Astrocyte (in vitro differentiated cells and primary cell): Measurements from ENCODE around the gene RGS9. TPM values are rescaled to one million over a fixed set of nuclear protein-coding genes. Genes with fewer than 3 reads are reported as not detected.

Source experiments
- DNase-seq: peaks from one replicate; pipeline ENCODE4 v3.0.0-alpha.2; 2010; ENCODE audit warnings: low read depth
- FAIRE-seq: peaks from 2 replicates; lab custom pipeline; 2011; peaks lifted over from hg19 to GRCh38; lab: Jason Lieb, UNC
- H2AFZ ChIP-seq: 2 replicates; pipeline ENCODE4 v1.6.0; 2012; ENCODE audit warnings: low read depth, low read length, inconsistent platforms
- H3K27ac ChIP-seq: 2 replicates; pipeline ENCODE4 v1.5.1; 2011; ENCODE audit warnings: low read depth, low read length, inconsistent platforms
- H3K27me3 ChIP-seq: 2 replicates; pipeline ENCODE4 v1.6.0; 2011; ENCODE audit warnings: low read length, inconsistent platforms; ENCODE audit not compliant: insufficient read depth
- H3K36me3 ChIP-seq: 2 replicates; pipeline ENCODE4 v1.5.1; 2011; ENCODE audit warnings: low read length, inconsistent platforms; ENCODE audit not compliant: insufficient read depth
- H3K4me1 ChIP-seq: 2 replicates; pipeline ENCODE4 v1.5.1; 2011; ENCODE audit warnings: low read length, inconsistent platforms; ENCODE audit not compliant: insufficient read depth
- H3K4me2 ChIP-seq: 2 replicates; pipeline ENCODE4 v1.6.0; 2012; ENCODE audit warnings: low read length, inconsistent platforms
- H3K4me3 ChIP-seq: 2 replicates; pipeline ENCODE4 v1.5.1; 2011; ENCODE audit warnings: low read depth, mild to moderate bottlenecking, low read length, inconsistent platforms; ENCODE audit not compliant: insufficient read depth
- H3K79me2 ChIP-seq: 2 replicates; pipeline ENCODE4 v1.6.0; 2012; ENCODE audit warnings: mild to moderate bottlenecking, low read length, inconsistent platforms; ENCODE audit not compliant: insufficient read depth
- H3K9ac ChIP-seq: 2 replicates; pipeline ENCODE4 v1.6.0; 2012; ENCODE audit warnings: mild to moderate bottlenecking, low read length, inconsistent platforms
- H3K9me3 ChIP-seq: 2 replicates; pipeline ENCODE4 v1.5.1; 2012; ENCODE audit warnings: low read depth, mild to moderate bottlenecking, low read length, inconsistent platforms; ENCODE audit not compliant: insufficient read depth
- H4K20me1 ChIP-seq: 2 replicates; pipeline ENCODE4 v1.6.0; 2012; ENCODE audit warnings: low read length, inconsistent platforms; ENCODE audit not compliant: insufficient read depth
- H3K27ac Mint-ChIP-seq: one replicate; pipeline ENCODE4 v1.8.0; 2021; ENCODE audit warnings: mild to moderate bottlenecking, mixed read lengths; ENCODE audit not compliant: unreplicated experiment
- H3K27me3 Mint-ChIP-seq: one replicate; pipeline ENCODE4 v1.8.0; 2021; ENCODE audit warnings: low read depth, mixed read lengths; ENCODE audit not compliant: unreplicated experiment
- H3K36me3 Mint-ChIP-seq: one replicate; pipeline ENCODE4 v1.8.0; 2021; ENCODE audit warnings: low read depth, mixed read lengths; ENCODE audit not compliant: unreplicated experiment
- H3K4me1 Mint-ChIP-seq: one replicate; pipeline ENCODE4 v1.8.0; 2021; ENCODE audit warnings: low read depth, mixed read lengths; ENCODE audit not compliant: unreplicated experiment
- H3K4me3 Mint-ChIP-seq: one replicate; pipeline ENCODE4 v1.8.0; 2021; ENCODE audit warnings: mild to moderate bottlenecking, moderate library complexity, mixed read lengths; ENCODE audit not compliant: unreplicated experiment
- H3K9me3 Mint-ChIP-seq: one replicate; pipeline ENCODE4 v1.8.0; 2021; ENCODE audit warnings: mild to moderate bottlenecking, mixed read lengths; ENCODE audit not compliant: unreplicated experiment
- CTCF ChIP-seq: IDR thresholded peaks from 2 replicates; pipeline ENCODE4 v1.5.1; 2011; ENCODE audit warnings: low read depth, mild to moderate bottlenecking, inconsistent platforms, low read length, moderate library complexity; ENCODE audit not compliant: insufficient read depth
- EZH2 ChIP-seq: IDR thresholded peaks from 2 replicates; pipeline ENCODE4 v1.6.1; 2012; ENCODE audit warnings: mild to moderate bottlenecking, low read length, inconsistent platforms; ENCODE audit not compliant: insufficient read depth
- total RNA-seq: library from RNA; stranded (reverse); gene quantifications from 2 replicates; pipeline ENCODE4 v1.2.1, GENCODE V29; 2021

RGS9 gene
- total RNA-seq, 1 donor from 2014 or later, result 9.4 TPM

- Histone ChIP-seq H3K4me3 (no peak overlapping the region), H3K27ac (no peak overlapping the region), H3K4me2 (peak overlapping the region; percentile 81), H3K4me1 (peaks cover 28% of the 10 kb centered on the region), H3K9me3 (no peaks in the 10 kb centered on the region), H2AFZ (no peak overlapping the region), H4K20me1 (no peaks in the 10 kb centered on the region), H3K79me2 (no peaks in the 10 kb centered on the region), H3K36me3 (no peaks in the 10 kb centered on the region), H3K27me3 (peaks cover 11% of the 10 kb centered on the region), H3K9ac (no peak overlapping the region)
- no peak for TF ChIP-seq EZH2
- H3K4me3 Mint-ChIP-seq, result no peak overlapping the region
- H3K36me3 Mint-ChIP-seq, result no peaks in the 10 kb centered on the region
- H3K4me1 Mint-ChIP-seq, result peaks cover 22% of the 10 kb centered on the region
- H3K9me3 Mint-ChIP-seq, result no peaks in the 10 kb centered on the region
- no peak for FAIRE-seq
- no peaks in the 10 kb centered on the region for H3K27me3 Mint-ChIP-seq
- no peak for DNase-seq
- H3K27ac Mint-ChIP-seq, result no peak overlapping the region
Measured at GRCh38 chr17:65101371-65101770, 35.8 kb upstream of the RGS9 start.

GRCh38 chr17:65102235-65102634, 34.9 kb upstream of the RGS9 start:
- peaks cover 8% of the 10 kb centered on the region for H3K27me3 ChIP-seq
- Mint-ChIP-seq H3K27me3 (no peaks in the 10 kb centered on the region), H3K4me1 (peaks cover 23% of the 10 kb centered on the region), H3K4me3 (no peak overlapping the region), H3K36me3 (no peaks in the 10 kb centered on the region), H3K27ac (no peak overlapping the region), H3K9me3 (no peaks in the 10 kb centered on the region)
- no peaks in the 10 kb centered on the region for H3K36me3 ChIP-seq
- peaks cover 35% of the 10 kb centered on the region for H3K4me1 ChIP-seq
- FAIRE-seq, result no peak
- no peaks in the 10 kb centered on the region for H4K20me1 ChIP-seq
- no peak overlapping the region for H3K4me2 ChIP-seq
- no peak overlapping the region for H3K9ac ChIP-seq
- TF ChIP-seq EZH2 (no peak), CTCF (no peak)
- no peaks in the 10 kb centered on the region for H3K79me2 ChIP-seq
- H3K4me3 ChIP-seq, result no peak overlapping the region
- no peaks in the 10 kb centered on the region for H3K9me3 ChIP-seq
- no peak for DNase-seq
- H2AFZ ChIP-seq, result no peak overlapping the region
- H3K27ac ChIP-seq, result no peak overlapping the region

GRCh38 chr17:65102788-65103187, 34.4 kb upstream of the RGS9 start:
- Histone ChIP-seq H4K20me1 (no peaks in the 10 kb centered on the region), H3K4me2 (no peak overlapping the region), H2AFZ (no peak overlapping the region), H3K4me1 (peaks cover 35% of the 10 kb centered on the region), H3K9ac (no peak overlapping the region), H3K79me2 (no peaks in the 10 kb centered on the region), H3K9me3 (no peaks in the 10 kb centered on the region), H3K27me3 (peaks cover 4% of the 10 kb centered on the region), H3K27ac (no peak overlapping the region), H3K4me3 (no peak overlapping the region), H3K36me3 (no peaks in the 10 kb centered on the region)
- peaks cover 23% of the 10 kb centered on the region for H3K4me1 Mint-ChIP-seq
- H3K9me3 Mint-ChIP-seq, result no peaks in the 10 kb centered on the region
- no peaks in the 10 kb centered on the region for H3K36me3 Mint-ChIP-seq
- no peak overlapping the region for H3K27ac Mint-ChIP-seq
- no peak for TF ChIP-seq CTCF
- no peak for TF ChIP-seq EZH2
- peak; percentile 50 for DNase-seq
- H3K4me3 Mint-ChIP-seq, result no peak overlapping the region
- no peaks in the 10 kb centered on the region for H3K27me3 Mint-ChIP-seq
- FAIRE-seq, result no peak
